ENCODE measurements around the gene OR51A2. TPM values are rescaled to one million over a fixed set of nuclear protein-coding genes. Genes with fewer than 3 reads are reported as not detected.

The OR51A2 gene
- total and polyA plus RNA-seq, 2 of the 13 experiments (the other 11 are each of a cell fraction or from before 2014, with no cell fraction given) = not detected

- no peak for TF ChIP-seq ZNF710 (CRISPR knock-in tag; IDR thresholded peaks at IDR 0.05; ENCODE audit: borderline replicate concordance)
- TF ChIP-seq ETS1 (CRISPR knock-in tag; IDR thresholded peaks at IDR 0.05) = no peak
Measured at GRCh38 chr11:4975436-4975835, 19.9 kb upstream of the OR51A2 start (continued).

GRCh38 chr11:4962816-4963215 lies 7.3 kb upstream of the OR51A2 start:
- no peak for ATAC-seq
- Histone ChIP-seq H4K20me1 (ENCODE audit: insufficient read depth, low read length) (no peaks in the 10 kb centered on the region), H3K9me3 (ENCODE audit: low read length) (no peaks in the 10 kb centered on the region), H3K36me3 (replicated peaks in 1 of 2; ENCODE audit: control insufficient read depth in 1 of 2, insufficient read depth in 2 of 2, low read length in 2 of 2) (no peaks in the 10 kb centered on the region), H3K9ac (ENCODE audit: insufficient read depth, low read depth, low read length) (no peak overlapping the region), H3K27me3 (ENCODE audit: control insufficient read depth in 1 of 2, insufficient read depth in 2 of 2, low read length in 2 of 2) (peaks cover 0 to 3% of the 10 kb centered on the region in 2 experiments; a peak in 1 of 5 replicates), H3K4me1 (ENCODE audit: insufficient read depth, low read length) (no peaks in the 10 kb centered on the region), H3K27ac (ENCODE audit: extremely low read length, insufficient read depth, low read length) (no peak overlapping the region), H3K4me3 (replicated peaks in 1 of 3; ENCODE audit: insufficient read depth in 1 of 3, low read depth in 2 of 3, low read length in 3 of 3) (no peak overlapping the region), H3K4me2 (ENCODE audit: low read depth, low read length) (no peak overlapping the region), H3K79me2 (ENCODE audit: insufficient read depth, low read length) (no peaks in the 10 kb centered on the region), H2AFZ (ENCODE audit: low read length) (no peak overlapping the region)
- 12% methylated on average over 1 of the region's 1 CpG for WGBS (ENCODE audit: low lambda C conversion rate)
- no peak for DNase-seq (ENCODE audit: low spot score)
- no peak for TF ChIP-seq HDAC6 (IDR thresholded peaks at IDR 0.05; ENCODE audit: low read depth, low read length)
- no peak for TF ChIP-seq ZNF768 (CRISPR knock-in tag; IDR thresholded peaks at IDR 0.05)
- no peak for TF ChIP-seq SRF (IDR thresholded peaks at IDR 0.05; ENCODE audit: low read depth, low read length)
- TF ChIP-seq U2AF2 (IDR thresholded peaks at IDR 0.05; ENCODE audit: low read depth, low read length) = no peak
- TF ChIP-seq ZNF510 (CRISPR knock-in tag; IDR thresholded peaks at IDR 0.05; ENCODE audit: low read depth) = no peak
- TF ChIP-seq THAP7 (CRISPR knock-in tag; IDR thresholded peaks at IDR 0.05) = no peak
- TF ChIP-seq ZNF7 (CRISPR knock-in tag; IDR thresholded peaks at IDR 0.05) = no peak
- no peak for TF ChIP-seq CHCHD3 (CRISPR knock-in tag; IDR thresholded peaks at IDR 0.05)
- no peak for TF ChIP-seq HOMEZ (CRISPR knock-in tag; IDR thresholded peaks at IDR 0.05; ENCODE audit: low read depth)
- FAIRE-seq = no peak
- ChIA-PET POLR2A (no interaction called here), CTCF (ENCODE audit: low intra/inter-chr PET ratio, low total read pairs) (no interaction called here)
- in situ Hi-C loops (cut with HindIII; ENCODE audit: extremely low pct_ligation_motif_present, low pct_unique_long_range_greater_than_20kb) = no loop called here
- intact Hi-C loops (cut with micrococcal nuclease; ENCODE audit: unreplicated experiment) = no loop called here
- BruUV-seq (replicated peaks) = no TSS peak

Data from HepG2 (cell line).